Measurements from ENCODE around the gene UBL7.

UBL7 gene

GRCh38 chr15:74460871-74461846 is at the start of gene UBL7:
Gene UBL7, minus strand, starts transcription at chr15:74461160. Its CDS starts 2,293 bp downstream, at chr15:74458867.
- no peak within 1 kb of the TSS for H3K9ac ChIP-seq
- H3K79me2 ChIP-seq: peaks cover 4% of the 10 kb centered on the region
- no peaks in the 10 kb centered on the region for H3K36me3 ChIP-seq (ENCODE audit: control insufficient read depth, insufficient read depth, low read length)
- no peaks in the 10 kb centered on the region for H3K9me3 ChIP-seq (ENCODE audit: control insufficient read depth, low read length)
- peak within 1 kb of the TSS; percentile 65 for H3K27ac ChIP-seq
- TF ChIP-seq, protein P1, sequence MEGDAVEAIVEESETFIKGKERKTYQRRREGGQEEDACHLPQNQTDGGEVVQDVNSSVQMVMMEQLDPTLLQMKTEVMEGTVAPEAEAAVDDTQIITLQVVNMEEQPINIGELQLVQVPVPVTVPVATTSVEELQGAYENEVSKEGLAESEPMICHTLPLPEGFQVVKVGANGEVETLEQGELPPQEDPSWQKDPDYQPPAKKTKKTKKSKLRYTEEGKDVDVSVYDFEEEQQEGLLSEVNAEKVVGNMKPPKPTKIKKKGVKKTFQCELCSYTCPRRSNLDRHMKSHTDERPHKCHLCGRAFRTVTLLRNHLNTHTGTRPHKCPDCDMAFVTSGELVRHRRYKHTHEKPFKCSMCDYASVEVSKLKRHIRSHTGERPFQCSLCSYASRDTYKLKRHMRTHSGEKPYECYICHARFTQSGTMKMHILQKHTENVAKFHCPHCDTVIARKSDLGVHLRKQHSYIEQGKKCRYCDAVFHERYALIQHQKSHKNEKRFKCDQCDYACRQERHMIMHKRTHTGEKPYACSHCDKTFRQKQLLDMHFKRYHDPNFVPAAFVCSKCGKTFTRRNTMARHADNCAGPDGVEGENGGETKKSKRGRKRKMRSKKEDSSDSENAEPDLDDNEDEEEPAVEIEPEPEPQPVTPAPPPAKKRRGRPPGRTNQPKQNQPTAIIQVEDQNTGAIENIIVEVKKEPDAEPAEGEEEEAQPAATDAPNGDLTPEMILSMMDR (IDR thresholded peaks at IDR 0.05): no peak
- H3K4me2 ChIP-seq (ENCODE audit: low read length): peak within 1 kb of the TSS; percentile 72
- no peaks in the 10 kb centered on the region for H3K27me3 ChIP-seq (ENCODE audit: control insufficient read depth, insufficient read depth, low read length)
- peak within 1 kb of the TSS; percentile 79 for H3K4me3 ChIP-seq (ENCODE audit: low read depth, low read length)
- peaks cover 4% of the 10 kb centered on the region for H3K4me1 ChIP-seq
- H2AFZ ChIP-seq: peak within 1 kb of the TSS; percentile 90

DNA sequence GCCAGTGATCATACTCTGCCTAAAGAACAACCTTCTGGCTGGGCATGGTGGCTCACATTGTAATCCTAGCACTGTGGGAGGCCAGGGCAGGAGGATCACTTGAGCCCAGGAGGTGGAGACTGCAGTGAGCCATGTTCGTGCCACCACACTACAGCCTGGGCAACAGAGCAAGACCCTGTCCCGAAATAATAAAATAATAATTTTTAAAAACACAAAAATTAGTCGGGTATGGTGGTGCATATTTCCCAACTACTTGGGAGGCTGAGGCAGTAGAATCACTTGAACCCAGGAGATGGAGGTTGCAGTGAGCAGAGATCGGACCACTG is 45.5 kb upstream of the UBL7 start:
- TF ChIP-seq, protein P1 (IDR thresholded peaks at IDR 0.05): no peak
- Histone ChIP-seq H3K27ac (no peak overlapping the region), H3K79me2 (no peaks in the 10 kb centered on the region), H3K36me3 (ENCODE audit: control insufficient read depth, insufficient read depth, low read length) (no peaks in the 10 kb centered on the region), H3K27me3 (ENCODE audit: control insufficient read depth, insufficient read depth, low read length) (no peaks in the 10 kb centered on the region), H2AFZ (no peak overlapping the region), H3K4me1 (no peaks in the 10 kb centered on the region), H3K4me3 (ENCODE audit: low read depth, low read length) (no peak overlapping the region), H3K9ac (no peak overlapping the region), H3K9me3 (ENCODE audit: control insufficient read depth, low read length) (no peaks in the 10 kb centered on the region), H3K4me2 (ENCODE audit: low read length) (no peak overlapping the region)

DNA sequence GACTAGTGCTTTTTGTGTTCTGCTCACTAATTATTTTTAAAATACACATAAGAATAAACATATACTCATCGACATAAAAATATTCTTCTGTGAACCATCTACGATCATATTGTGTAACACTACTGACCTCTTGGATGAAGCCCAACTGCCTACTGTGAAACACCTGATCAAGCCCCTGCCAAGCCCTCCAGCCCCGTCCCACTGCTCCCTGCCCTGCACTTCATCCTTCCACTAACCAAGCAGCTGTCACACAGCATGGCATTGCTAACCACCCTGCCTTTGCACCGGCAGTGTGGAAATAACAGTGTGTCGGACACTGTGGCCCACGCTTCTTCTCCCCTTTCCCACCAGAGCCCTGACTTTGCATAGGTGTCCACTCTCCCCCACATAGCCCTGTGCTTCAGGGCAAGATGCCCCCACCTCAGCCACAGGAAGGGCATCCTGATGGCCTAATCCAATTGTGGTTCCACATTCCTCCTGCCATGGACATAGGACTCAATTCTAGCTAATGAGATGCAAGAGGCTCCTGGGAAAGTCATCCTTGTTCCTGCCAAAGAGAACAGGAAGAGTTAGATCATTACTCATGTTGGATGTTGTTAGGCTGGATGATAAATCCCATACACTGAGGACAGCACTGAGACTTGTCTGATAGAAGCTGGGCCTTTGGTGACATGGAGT is 45.0 kb upstream of the UBL7 start:
- H3K4me3 ChIP-seq (ENCODE audit: low read depth, low read length): no peak overlapping the region
- H3K9me3 ChIP-seq (ENCODE audit: control insufficient read depth, low read length): no peaks in the 10 kb centered on the region
- H3K27me3 ChIP-seq (ENCODE audit: control insufficient read depth, insufficient read depth, low read length): no peaks in the 10 kb centered on the region
- H3K4me2 ChIP-seq (ENCODE audit: low read length): no peak overlapping the region
- no peak overlapping the region for H3K9ac ChIP-seq
- no peaks in the 10 kb centered on the region for H3K79me2 ChIP-seq
- no peaks in the 10 kb centered on the region for H3K36me3 ChIP-seq (ENCODE audit: control insufficient read depth, insufficient read depth, low read length)
- TF ChIP-seq, protein P1 (IDR thresholded peaks at IDR 0.05): no peak
- H3K4me1 ChIP-seq: no peaks in the 10 kb centered on the region
- H3K27ac ChIP-seq: no peak overlapping the region
- H2AFZ ChIP-seq: no peak overlapping the region

- H3K79me2 ChIP-seq: no peaks in the 10 kb centered on the region
- no peak overlapping the region for H3K9ac ChIP-seq
- TF ChIP-seq, protein P1 (IDR thresholded peaks at IDR 0.05): no peak
- no peak overlapping the region for H2AFZ ChIP-seq
- no peaks in the 10 kb centered on the region for H3K4me1 ChIP-seq
- no peak overlapping the region for H3K27ac ChIP-seq
- H3K9me3 ChIP-seq (ENCODE audit: control insufficient read depth, low read length): no peaks in the 10 kb centered on the region
- H3K27me3 ChIP-seq (ENCODE audit: control insufficient read depth, insufficient read depth, low read length): no peaks in the 10 kb centered on the region
- no peak overlapping the region for H3K4me2 ChIP-seq (ENCODE audit: low read length)
- no peaks in the 10 kb centered on the region for H3K36me3 ChIP-seq (ENCODE audit: control insufficient read depth, insufficient read depth, low read length)
- H3K4me3 ChIP-seq (ENCODE audit: low read depth, low read length): no peak overlapping the region
Measured at GRCh38 chr15:74504836-74505235, 43.9 kb upstream of the UBL7 start.

All from parathyroid adenoma (tissue), 2 donors.